GM19438 (cell line): ENCODE results near the gene MAD2L1.

Experiments used
- ATAC-seq: cut with Tn5 transposase; IDR thresholded peaks from one replicate; pipeline ENCODE4 v1.9.1; 2021; ENCODE audit warnings: low read depth; ENCODE audit not compliant: unreplicated experiment

Gene MAD2L1

DNA sequence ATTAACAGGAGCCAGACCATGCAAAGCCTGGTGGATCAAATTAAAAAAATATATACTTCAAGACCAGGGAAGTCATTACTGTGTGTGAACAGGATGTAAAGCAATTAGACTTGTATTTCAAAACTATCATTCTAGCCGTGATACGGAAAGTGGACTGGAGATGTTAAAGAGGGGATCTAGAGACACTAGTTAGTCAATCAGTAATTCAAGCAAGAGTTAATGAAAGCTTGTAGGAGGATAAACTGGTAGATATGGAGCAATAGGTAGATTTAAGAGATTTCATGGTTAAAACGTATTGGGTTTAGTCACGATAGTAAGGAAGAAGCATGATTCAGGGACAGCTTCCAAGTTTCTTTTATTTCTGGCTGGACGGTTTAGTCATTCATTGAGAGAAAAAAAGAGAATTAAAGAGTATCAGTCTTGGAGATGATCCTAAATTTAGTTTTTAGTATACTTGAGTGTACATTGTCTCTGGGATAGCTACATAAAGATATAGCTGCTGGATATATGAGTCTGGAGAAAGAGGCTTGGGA is 3.9 kb downstream of the MAD2L1 start:
- no peak for ATAC-seq

DNA sequence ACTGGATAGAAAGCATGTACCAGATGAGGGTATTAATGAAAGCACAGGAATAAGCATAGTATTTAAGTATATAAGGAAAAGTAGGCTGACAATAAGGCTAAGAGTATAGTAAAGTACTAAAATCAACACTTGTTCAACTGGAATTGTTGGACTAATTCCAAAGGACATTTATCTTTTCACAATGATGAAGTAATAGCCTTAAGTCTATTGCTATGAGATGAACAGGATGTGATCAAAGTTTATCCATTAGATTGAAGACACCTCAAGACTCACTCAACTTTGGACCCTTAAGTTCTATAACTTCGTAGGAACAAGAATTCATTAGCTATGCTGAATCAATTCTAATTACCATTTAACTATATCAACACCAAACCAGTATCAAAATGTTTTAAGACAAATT is 7.6 kb downstream of the MAD2L1 start:
- ATAC-seq, result no peak

DNA sequence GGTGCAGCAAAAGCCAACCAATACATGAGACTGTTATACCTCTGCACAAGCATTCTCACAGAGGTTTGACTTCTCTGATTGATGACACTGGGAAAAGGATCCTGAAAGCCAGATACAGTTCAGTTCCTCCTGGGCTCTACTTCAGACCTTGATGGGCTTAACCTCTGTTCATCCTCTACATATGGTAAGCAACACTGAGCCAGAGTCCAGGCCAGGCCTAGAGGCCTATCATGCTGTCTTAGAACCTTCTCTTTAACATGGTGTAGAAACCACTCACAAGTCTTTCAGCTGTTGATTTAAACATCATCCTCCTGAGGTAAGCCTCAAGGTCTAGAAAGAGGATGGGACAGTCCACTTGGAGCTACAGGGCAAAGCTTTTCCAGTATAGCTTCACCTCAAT is 9.2 kb downstream of the MAD2L1 start:
- ATAC-seq, result no peak

DNA sequence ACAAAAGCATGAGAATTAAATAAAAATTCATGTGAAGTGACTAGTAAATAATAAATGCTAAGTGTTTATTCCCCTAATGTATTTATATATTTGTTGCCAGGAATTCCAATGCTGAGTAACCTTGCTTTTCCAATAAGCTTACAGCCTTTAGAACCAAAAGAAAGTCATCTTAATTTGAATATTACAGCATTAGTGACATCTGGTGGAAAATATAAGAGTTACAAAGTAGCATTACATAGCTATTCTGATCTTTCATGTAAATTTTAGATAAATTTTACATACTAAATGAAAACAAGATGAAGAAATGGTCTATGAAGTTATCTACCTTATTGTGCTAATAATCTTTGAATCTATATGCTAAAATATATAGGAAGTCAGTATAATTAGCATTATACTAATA is 10.4 kb downstream of the MAD2L1 start:
- ATAC-seq, result no peak

DNA sequence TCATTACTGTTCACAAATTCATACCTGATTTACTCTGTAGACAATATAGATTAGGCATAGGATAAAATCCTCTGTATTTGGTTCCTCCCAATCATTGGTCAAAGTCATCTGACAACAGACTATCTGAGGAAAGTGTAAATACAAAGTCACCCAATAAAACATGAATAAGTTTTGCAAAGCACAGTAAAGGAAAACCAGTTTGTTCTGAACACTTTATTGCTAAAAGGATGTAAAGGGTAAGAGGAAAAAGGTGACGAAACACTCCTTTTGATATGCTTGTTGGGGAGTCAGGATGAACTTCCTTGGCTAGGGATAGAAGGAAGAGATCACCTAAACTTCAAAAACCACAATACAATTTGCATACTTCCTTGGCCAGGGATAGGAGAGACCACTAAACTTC is 10.9 kb downstream of the MAD2L1 start:
- ATAC-seq, result no peak

DNA sequence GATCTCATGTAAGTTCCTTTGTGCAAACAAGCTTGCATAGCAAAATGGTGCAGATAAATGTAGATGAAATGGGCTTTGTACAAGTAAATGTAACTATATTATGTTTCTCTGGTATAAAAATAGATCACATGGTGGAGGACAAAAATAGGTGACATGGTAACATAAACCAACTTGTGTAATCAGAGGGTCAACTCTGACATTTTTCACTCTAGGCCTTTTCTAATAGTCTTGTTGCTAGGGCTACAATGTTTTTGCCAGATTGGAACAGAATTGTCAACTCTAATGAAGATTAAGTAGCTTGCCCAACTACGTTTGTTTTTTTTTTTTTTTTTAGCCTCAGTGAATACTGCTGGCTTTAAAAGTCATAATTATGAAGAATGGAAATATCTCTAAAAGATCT is 11.5 kb downstream of the MAD2L1 start:
- ATAC-seq, result no peak

DNA sequence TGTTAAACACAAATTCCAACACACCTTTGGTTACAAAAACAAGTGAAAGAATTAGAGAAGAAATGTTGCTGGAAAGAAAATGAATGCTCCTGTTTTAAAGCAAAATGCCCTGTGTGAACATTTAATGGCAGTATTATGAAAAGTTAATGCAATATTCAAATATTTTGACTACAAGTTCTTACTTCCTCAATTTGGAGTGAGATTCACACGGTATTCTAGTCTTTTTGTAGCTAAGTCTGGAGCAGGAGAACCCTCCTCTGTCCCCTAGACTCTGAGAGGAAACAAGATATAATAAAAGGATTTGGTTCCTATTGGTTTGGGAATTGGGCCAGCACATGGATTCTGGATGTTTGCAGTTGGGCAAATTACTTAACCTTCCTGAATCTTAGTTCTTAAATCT is 12.7 kb downstream of the MAD2L1 start:
- peak; percentile 37 for ATAC-seq

DNA sequence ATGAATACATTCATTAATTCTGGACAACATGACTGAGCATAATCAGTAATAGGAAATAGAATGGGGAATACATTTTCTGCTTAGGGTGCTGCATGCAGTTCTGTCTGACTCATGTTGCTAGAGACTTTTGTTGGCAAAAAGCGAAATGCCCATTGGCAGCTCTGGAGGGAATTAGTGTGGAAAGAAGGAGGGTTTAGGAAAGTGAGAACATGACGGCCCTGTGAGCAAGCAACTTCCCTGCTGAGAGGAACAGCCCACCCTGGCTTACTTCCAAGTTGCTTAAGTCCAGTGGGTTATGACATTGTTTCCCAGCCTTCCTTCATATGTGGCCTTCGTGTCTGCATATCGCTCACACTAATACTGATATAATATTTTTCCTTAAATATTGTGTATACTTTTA is 13.8 kb downstream of the MAD2L1 start:
- no peak for ATAC-seq

DNA sequence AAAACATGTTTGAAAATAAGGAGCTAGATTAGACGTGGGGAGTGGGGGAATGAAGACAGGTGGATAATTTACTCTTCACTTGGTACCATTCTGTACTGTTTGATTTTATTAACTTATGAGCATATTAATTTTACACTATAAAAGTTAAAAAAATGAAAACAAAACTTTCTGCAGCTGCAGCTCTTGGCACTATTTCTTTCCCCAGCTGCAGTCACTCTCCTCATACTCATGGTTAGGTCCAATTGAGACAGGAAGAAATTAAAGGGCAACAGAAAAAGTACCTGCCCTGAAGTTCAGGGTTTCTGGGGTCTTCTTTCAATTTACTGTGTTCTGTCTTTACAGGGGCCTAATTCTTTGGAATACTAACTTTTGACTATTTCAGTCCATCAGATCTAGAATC is 15.4 kb downstream of the MAD2L1 start:
- no peak for ATAC-seq

DNA sequence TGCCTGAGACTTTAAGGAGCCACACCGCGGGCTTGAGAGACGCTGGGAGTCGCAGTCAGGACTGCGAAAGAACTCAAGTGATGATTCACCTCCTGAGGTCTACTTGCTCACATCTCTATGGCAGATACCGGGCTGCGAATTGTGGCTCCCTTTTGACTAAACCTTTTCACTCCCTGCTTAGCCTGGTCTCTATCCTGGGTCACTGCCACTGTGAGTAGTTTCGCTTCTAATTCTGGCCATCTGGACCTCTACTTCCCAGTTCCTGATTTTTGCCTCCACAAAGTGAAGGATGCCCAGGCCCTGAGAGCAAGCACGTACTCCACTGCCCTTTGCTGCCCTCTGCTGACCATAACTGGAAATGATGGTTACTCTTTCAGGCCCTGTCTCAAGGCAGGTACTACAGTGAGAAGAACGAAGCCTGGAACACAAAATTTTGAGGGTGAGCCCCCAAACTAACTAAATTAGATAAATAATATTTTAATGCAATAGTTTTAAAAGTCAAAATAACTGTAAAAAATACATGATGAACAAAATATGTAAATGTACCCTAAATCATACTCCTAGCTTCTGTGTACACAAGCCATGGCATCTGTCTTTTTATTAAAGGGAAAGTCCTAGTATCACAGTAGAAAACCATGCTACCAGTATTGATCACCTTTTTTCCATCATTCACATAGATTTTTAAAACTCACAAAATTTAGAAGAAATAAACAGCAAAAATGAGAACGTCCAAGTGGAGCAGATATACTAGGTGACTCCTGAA is 16.7 kb downstream of the MAD2L1 start:
- peak; percentile 96 for ATAC-seq

DNA sequence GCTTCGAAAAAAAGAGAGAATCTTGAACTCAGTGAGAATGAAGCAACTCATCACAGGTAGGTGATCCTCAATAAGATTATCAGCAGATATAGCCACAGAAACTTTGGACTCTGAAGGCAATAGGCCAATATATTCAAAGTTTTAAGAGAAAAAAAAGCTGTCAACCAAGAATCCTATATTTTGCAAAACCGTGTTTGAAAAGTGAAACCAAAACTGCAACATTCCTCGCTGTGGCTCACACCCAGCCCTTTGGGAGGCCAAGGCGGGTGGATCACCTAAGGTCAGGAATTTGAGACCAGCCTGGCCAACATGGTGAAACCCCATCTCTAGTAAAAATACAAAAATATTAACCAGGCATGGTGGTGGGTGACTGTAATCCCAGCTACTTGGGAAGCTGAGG is 22.8 kb downstream of the MAD2L1 start:
- ATAC-seq, result no peak

DNA sequence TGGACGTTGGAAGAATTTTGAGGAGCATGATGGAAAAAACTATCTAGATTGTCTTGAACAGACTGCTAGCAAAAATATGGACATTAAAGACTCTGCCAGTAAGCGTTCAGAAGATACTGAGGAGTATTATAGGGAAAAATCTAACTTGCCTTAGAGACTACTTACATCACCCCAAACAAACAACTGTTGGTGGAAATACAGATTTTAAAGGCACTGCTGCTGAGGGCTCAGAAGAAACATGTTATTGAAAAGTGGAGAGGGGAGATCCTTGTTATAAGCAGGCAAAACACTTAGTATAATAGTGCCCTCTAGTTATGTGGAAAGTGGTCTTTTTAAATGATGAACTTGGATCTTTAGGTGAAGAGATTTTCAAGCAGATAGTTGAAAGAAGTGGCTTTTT is 29.2 kb downstream of the MAD2L1 start:
- no peak for ATAC-seq

DNA sequence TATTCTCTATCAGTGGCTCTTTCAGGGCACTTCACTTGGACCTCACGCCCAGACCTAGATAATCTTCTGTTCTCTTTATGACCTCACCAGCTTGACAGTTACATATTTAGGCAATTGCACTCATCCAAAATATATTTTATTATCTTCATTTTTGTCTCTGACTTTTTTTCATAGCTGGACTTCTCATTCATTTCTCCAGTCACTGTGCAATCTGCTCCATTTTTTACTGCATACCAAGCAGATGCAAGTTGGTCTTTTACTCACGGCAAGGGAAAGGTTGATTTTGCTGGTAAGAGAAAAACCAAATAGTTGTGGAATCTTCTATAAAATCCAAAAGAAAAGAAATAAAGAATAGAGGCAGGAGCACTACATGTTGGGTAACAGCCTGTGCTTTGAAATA is 31.7 kb downstream of the MAD2L1 start:
- ATAC-seq, result no peak

DNA sequence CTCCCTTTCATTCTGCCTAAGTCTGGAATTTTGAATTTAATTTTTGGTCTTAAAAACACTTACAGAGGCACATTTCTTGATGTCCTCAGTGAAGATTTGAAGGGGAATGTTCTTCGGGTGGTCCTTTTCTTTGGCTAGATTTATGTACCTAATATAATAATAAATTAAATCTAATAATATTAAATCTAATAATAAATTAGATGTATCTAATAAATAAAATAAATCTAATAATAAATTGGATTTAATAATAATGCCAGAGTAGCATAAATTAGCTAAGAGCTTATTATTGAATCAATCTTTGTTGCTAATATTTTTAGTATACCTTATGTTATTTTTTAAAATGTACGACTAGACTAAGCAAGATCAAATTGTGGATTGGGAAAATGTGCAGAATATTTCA is 39.8 kb downstream of the MAD2L1 start:
- no peak for ATAC-seq

DNA sequence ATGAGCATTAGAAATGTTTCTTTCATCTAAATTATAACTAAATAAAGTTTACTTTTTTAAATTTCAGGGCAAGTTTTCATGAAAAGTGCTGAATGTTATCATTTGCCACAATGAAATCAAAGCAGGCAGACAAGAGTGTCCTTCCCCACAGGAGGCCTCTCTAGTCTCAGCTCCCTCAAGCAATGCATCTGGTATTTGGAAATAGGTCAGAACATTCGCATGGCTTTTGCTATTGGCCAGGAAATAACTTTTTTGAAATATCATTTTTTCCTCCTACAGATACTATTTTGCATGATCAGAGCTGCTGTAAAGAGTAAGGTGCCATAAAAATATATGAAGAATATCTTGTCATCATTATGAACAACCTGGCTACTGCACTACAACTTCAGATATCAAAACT is 41.1 kb downstream of the MAD2L1 start:
- ATAC-seq, result no peak

DNA sequence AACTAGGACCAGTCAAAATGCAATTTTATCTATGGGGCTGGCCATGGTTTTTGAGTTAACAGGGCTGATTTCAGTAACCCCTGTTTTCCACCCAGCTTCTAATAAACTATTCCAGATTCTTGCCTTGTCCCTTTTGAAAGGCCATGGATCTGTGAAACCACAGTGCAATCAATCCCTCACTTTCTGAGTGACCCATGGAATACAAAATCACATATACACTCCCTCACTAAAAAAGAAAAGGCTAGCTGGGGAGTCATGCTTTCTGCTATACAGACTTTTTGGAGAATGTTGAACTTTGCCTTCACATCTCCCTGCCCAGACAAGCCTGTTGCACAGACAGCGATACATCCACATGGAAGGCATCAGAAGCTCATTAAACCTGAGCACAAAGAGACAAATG is 47.9 kb downstream of the MAD2L1 start:
- ATAC-seq, result no peak

DNA sequence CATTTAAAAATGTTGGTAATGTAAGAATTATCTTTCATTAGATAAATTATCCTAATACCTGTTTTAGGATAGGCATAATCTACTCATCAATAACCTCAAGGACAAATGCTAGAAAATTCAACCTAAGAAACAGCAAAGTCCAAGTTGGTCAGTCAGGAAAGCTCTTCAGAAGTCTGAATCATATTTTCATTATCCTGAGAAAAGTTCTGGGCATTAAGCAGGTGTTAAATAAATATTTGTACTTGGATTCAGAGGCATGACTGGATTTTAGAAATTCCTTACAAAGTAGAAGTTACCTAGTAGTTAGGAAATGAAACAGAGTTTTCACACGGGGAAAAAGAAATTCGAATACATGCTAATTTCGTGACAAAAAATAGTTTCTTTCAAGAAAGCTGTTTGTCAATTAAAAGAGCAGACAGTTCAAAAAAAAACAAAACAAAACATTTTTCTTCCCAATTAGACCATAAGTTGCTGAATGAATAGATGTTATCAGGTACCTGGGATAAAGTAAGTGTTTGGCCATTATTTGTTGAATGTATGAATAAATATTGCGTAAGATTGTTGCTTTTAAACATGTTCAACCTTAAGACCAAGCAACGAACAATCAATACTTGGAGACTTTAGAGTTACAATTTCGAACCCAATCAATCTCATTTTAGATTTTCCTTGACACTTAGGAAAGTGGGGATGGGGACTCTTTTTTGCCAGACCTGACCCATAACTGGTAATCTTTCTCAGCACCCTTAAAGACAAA is 48.5 kb downstream of the MAD2L1 start:
- ATAC-seq, result no peak

DNA sequence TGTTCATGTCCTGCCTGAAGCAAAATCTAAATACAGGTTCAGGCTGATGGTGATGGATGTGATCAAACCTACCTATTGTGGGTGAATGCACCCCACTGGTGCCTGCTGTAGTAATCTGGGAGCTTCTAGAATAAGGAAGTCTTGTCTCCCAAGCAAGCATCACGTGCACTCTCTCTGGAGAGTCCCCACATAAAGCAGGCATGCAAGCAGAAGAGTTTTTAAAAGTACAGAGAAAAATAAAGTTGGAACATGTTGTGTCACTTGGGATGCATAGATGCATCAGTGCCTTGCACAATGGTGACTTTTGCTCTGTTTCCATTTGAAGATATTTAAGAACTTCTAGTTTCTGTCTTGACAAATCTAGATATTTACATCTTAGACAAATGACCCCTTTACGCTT is 54.9 kb downstream of the MAD2L1 start:
- ATAC-seq, result no peak

DNA sequence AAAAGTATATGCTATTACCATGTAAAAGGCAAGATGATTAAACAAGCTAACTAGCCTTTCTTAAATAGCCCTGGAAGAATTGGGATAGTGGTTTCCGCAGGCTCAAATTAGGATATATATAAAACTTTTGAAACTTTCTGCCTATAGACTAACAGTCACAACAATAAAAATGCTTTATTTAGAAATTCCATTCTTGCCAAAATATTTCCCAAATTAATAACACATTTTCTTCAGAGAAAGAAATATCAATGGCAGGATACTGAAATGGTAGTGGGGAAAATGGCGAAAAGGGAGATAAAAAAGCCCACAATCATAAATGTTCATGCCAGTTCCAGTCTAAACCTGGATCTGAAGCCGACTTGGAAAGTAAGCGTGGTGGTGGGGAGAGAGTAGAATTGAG is 56.0 kb downstream of the MAD2L1 start:
- ATAC-seq, result no peak

DNA sequence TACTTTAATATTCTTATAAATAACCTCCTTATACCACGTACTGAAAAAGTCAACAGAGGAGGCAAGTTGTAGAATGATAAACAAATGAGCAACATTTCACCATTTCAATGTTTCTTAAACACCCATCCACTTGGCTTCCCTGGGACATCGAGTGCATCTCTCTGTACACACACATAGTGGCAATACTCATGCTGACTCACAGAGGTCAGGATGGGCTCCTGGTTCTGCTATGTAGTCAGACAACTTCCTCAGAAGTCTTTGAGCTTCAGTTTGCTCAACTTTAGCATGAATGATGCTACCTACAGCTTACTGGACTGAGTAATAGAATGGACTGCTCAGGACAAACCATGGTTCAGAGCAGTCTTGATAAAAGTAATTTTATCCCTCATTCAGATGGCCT is 56.9 kb downstream of the MAD2L1 start:
- ATAC-seq, result no peak

DNA sequence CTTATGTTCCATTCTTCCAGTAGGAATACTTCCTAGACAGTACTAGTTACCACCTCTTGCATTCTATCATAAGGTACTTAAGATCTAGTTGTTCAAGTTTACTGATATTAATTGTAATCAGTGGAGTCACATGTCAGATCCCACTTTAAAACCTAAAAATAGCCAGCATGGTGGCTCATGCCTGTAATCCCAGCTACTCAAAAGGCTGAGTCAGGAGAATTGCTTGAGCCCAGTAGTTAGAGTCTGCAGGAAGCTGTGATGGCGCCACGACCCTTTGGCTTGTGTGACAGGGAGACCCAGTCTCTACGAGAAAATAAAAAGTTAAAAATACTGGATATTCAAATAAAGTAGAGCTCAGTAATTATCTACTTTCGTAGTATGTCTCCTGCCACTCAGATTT is 57.7 kb downstream of the MAD2L1 start:
- no peak for ATAC-seq

DNA sequence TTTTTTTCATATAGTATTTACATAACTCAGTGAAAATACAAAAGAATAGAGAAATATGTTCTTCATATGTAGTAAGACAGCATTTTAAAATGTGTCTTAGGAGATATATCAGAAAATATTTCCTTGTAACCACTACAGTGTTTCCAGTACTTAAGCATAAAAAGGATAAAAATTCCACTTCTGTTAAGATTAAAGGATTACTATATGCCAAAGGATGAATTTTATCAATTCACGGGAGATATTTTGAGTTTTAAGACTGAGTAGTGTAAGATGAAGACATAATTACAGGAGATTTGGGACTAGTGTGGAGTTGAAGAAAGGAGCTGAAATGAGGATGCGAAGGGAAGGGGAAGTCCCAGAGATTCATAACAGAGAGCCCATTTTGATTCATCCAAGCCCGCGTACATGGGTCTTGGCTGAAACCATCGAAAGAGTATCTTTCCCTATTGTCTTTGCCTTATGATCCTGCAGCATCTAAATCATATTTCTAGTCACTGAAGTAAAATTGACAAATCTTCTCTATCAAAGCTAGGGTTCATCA is 58.7 kb downstream of the MAD2L1 start:
- ATAC-seq, result no peak
